OCI-LY7 (cell line): Measurements from ENCODE around the gene MPP4. TPM values are rescaled to one million over a fixed set of nuclear protein-coding genes. Genes with fewer than 3 reads are reported as not detected.

ENCODE experiments used
- BruUV-seq: library from RNA; stranded (reverse); fragments of 400-500 nt; replicated peaks from 2 replicates; lab custom pipeline; 2021; lab: Mats Ljungman, UMichigan
- CTCF ChIA-PET: fragments of 300-600 bp; sonication (Branson Sonifier 250); formaldehyde crosslinking; loops from one replicate; lab custom pipeline; 2022; ENCODE audit warnings: antibody characterized with exemption; ENCODE audit not compliant: unreplicated experiment; lab: Charles Lee
- POLR2A ChIA-PET: fragments of 300-600 bp; sonication (Branson Sonifier 250); formaldehyde crosslinking; loops from one replicate; lab custom pipeline; 2022; ENCODE audit warnings: antibody characterized with exemption; lab: Charles Lee
- DNase-seq: peaks from one replicate; pipeline ENCODE4 v3.0.0-alpha.2; 2015; ENCODE audit warnings: low spot score
- H2AFZ ChIP-seq: fragments of 200-600 bp; sonication (generic), shearing (Covaris generic); 2 replicates; pipeline ENCODE4 v1.6.1; 2014; ENCODE audit warnings: mild to moderate bottlenecking, antibody characterized with exemption, low read length, moderate library complexity
- H3K27ac ChIP-seq: fragments of 200-600 bp; sonication (generic); 2 replicates; pipeline ENCODE4 v1.5.1; 2014; ENCODE audit warnings: mixed run types, low read depth, mild to moderate bottlenecking, moderate library complexity, low read length, inconsistent platforms; ENCODE audit not compliant: poor library complexity, severe bottlenecking
- H3K36me3 ChIP-seq: fragments of 200-600 bp; sonication (generic); 2 replicates; pipeline ENCODE4 v1.6.1; 2014; ENCODE audit warnings: mild to moderate bottlenecking, antibody characterized with exemption, low read length, moderate library complexity, mixed read lengths; ENCODE audit not compliant: insufficient read depth
- H3K4me1 ChIP-seq: fragments of 200-600 bp; sonication (generic); 2 replicates; pipeline ENCODE4 v1.5.1; 2014; ENCODE audit warnings: mild to moderate bottlenecking, low read length; ENCODE audit not compliant: insufficient read depth, poor library complexity, severe bottlenecking
- H3K4me2 ChIP-seq: fragments of 200-600 bp; sonication (generic); 2 replicates; pipeline ENCODE4 v1.6.1; 2014; ENCODE audit warnings: mild to moderate bottlenecking, low read length
- H3K4me3 ChIP-seq: fragments of 200-600 bp; sonication (generic); 2 replicates; pipeline ENCODE4 v1.5.1; 2014; ENCODE audit warnings: mild to moderate bottlenecking, low read depth, low read length; ENCODE audit not compliant: poor library complexity, severe bottlenecking
- H3K79me2 ChIP-seq: fragments of 200-600 bp; sonication (generic); 2 replicates; pipeline ENCODE4 v1.6.1; 2016; ENCODE audit warnings: low read depth, mild to moderate bottlenecking, low read length, moderate library complexity, mixed read lengths; ENCODE audit not compliant: insufficient read depth
- H3K9me2 ChIP-seq: fragments of 200-600 bp; sonication (generic); 2 replicates; pipeline ENCODE4 v1.6.1; 2016; ENCODE audit warnings: mild to moderate bottlenecking, low read length, mixed read lengths; ENCODE audit not compliant: insufficient read depth
- H3K9me3 ChIP-seq: fragments of 200-600 bp; sonication (generic); 2 replicates; pipeline ENCODE4 v1.6.1; 2014; ENCODE audit warnings: mild to moderate bottlenecking, mixed run types, low read length, mixed read lengths
- H4K20me1 ChIP-seq: fragments of 200-600 bp; sonication (generic); 2 replicates; pipeline ENCODE4 v1.6.1; 2014; ENCODE audit warnings: mild to moderate bottlenecking, antibody characterized with exemption, low read length, moderate library complexity, mixed read lengths; ENCODE audit not compliant: insufficient read depth
- CTCF ChIP-seq: fragments of 200-600 bp; sonication (generic); conservative IDR thresholded peaks from 2 replicates; pipeline ENCODE4 v1.5.1; 2014; ENCODE audit warnings: mild to moderate bottlenecking, antibody characterized with exemption, low read length, moderate library complexity, mixed read lengths
- EZH2phosphoT487 ChIP-seq: fragments of 200-600 bp; sonication (generic); IDR thresholded peaks from 2 replicates; pipeline ENCODE4 v1.6.1; 2018; ENCODE audit warnings: low read depth, borderline replicate concordance, mild to moderate bottlenecking, mixed run types, antibody characterized with exemption, low read length, moderate library complexity, mixed read lengths
- intact Hi-C: fragments of 100-400 bp; cut with micrococcal nuclease; formaldehyde crosslinking; loops from one replicate; pipeline ENCODE4 v1.10.0; 2022; ENCODE audit not compliant: unreplicated experiment
- total RNA-seq, 2 experiments: library from RNA; depleted of rRNA in 1 of 2; stranded (reverse); fragments of >200 nt in 1 of 2; shearing (Covaris generic) in 1 of 2; gene quantifications; 2 replicates each; pipeline ENCODE4 v1.2.3, GENCODE V29; 2014 to 2022

MPP4 gene
- total RNA-seq, 2 experiments from 2014 or later: not detected

GRCh38 chr2:201699416-201699815 lies 972 bp upstream of the MPP4 start:
- Histone ChIP-seq H3K9me2 (no peaks in the 10 kb centered on the region), H3K27ac (no peak overlapping the region), H4K20me1 (no peaks in the 10 kb centered on the region), H3K4me3 (no peak overlapping the region), H3K4me1 (no peaks in the 10 kb centered on the region), H3K79me2 (no peaks in the 10 kb centered on the region), H3K4me2 (no peak overlapping the region), H3K36me3 (no peaks in the 10 kb centered on the region), H2AFZ (no peak overlapping the region), H3K9me3 (no peaks in the 10 kb centered on the region)
- no peak for DNase-seq
- TF ChIP-seq CTCF (no peak), EZH2phosphoT487 (no peak)
- intact Hi-C loops: no loop called here
- POLR2A ChIA-PET: interaction anchor here (0.7 kb wide), 1 partner anchor 189 kb away, joined by 3 read pairs; no protein-coding TSS in a partner anchor
- CTCF ChIA-PET: no interaction called here
- BruUV-seq: no TSS peak

- Histone ChIP-seq H3K4me2 (no peak overlapping the region), H3K36me3 (no peaks in the 10 kb centered on the region), H3K4me3 (no peak overlapping the region), H3K4me1 (no peaks in the 10 kb centered on the region), H4K20me1 (no peaks in the 10 kb centered on the region), H3K9me2 (no peaks in the 10 kb centered on the region), H3K79me2 (no peaks in the 10 kb centered on the region), H3K27ac (no peak overlapping the region), H2AFZ (no peak overlapping the region), H3K9me3 (no peaks in the 10 kb centered on the region)
- POLR2A ChIA-PET: interaction anchor here (0.7 to 1.7 kb wide), 3 partner anchors 16 to 1460 kb away, joined by 3 to 4 read pairs (median 4); no protein-coding TSS in a partner anchor
- no TSS peak for BruUV-seq
- CTCF ChIA-PET: no interaction called here
- TF ChIP-seq CTCF: no peak
- no peak for TF ChIP-seq EZH2phosphoT487
- no peak for DNase-seq
- intact Hi-C loops: no loop called here
Measured at GRCh38 chr2:201697899-201698298, 545 bp downstream of the MPP4 start.

- POLR2A ChIA-PET: interaction anchor here (0.6 to 1.0 kb wide), 3 partner anchors 34 to 361 kb away, joined by 3 read pairs; no protein-coding TSS in a partner anchor
- Histone ChIP-seq H3K4me2 (no peak overlapping the region), H4K20me1 (no peaks in the 10 kb centered on the region), H3K36me3 (no peaks in the 10 kb centered on the region), H3K9me3 (no peaks in the 10 kb centered on the region), H2AFZ (no peak overlapping the region), H3K27ac (no peak overlapping the region), H3K79me2 (no peaks in the 10 kb centered on the region), H3K4me3 (no peak overlapping the region), H3K4me1 (no peaks in the 10 kb centered on the region), H3K9me2 (no peaks in the 10 kb centered on the region)
- DNase-seq: no peak
- intact Hi-C loops: no loop called here
- TF ChIP-seq CTCF (no peak), EZH2phosphoT487 (no peak)
- CTCF ChIA-PET: no interaction called here
- no TSS peak for BruUV-seq
Measured at GRCh38 chr2:201696151-201696659, 2.2 kb downstream of the MPP4 start.
